ENCODE results near the gene TEX2.

DNA sequence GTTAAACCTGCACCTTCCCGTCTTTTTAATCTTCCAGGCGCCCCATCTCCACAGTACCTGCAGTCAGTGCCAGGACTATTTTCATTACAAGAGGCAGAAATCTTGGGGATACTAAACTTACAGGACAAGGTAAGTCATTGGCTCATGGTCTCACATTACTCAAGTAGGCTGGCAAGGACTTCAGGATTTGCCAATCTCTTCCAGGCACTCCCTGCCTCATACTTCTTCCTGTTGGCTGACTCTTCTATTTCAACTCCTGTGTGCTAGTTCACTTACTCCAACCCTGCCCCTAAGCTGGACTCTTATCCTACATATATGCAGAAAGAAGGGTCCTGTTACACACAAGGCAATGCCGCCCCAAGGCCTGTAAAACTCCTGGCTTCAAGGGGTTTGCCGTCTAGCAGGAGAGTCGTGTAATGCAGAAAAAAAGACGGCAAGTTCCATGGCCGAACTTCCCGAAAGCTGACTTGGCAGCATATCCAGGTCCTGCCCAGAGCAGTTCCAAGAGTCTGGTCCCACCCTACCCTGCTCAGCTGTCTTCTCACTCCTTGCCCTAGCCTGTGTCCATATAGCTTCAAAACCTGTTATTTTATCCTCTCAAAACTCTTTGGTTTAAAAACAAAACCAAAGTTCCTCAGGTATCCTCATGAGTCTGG is 147.9 kb downstream of the TEX2 start:
- TF ChIP-seq CTCF (IDR thresholded peaks at IDR 0.05; ENCODE audit: insufficient read depth, low read length) (no peak), POLR2AphosphoS5 (IDR thresholded peaks at IDR 0.05; ENCODE audit: low read depth) (no peak)

All from HL-60 (cell line).